D341Med (cell line): ENCODE results near the gene HSD11B1.

Source experiments
- DNase-seq: peaks from one replicate; pipeline ENCODE4 v3.0.0; 2012; ENCODE audit warnings: low spot score

The HSD11B1 gene

GRCh38 chr1:209727286-209727685, 22.6 kb downstream of the HSD11B1 start:
- no peak for DNase-seq

GRCh38 chr1:209727785-209728184, 23.1 kb downstream of the HSD11B1 start:
- no peak for DNase-seq

- no peak for DNase-seq
Observed at GRCh38 chr1:209728466-209728865, 23.8 kb downstream of the HSD11B1 start.

GRCh38 chr1:209729436-209729835, 24.8 kb downstream of the HSD11B1 start:
- DNase-seq = no peak

GRCh38 chr1:209732725-209733124, 28.1 kb downstream of the HSD11B1 start:
- DNase-seq = no peak

- no peak for DNase-seq
Observed at GRCh38 chr1:209733409-209734192, 29.0 kb downstream of the HSD11B1 start.

GRCh38 chr1:209736490-209737117, 32.0 kb downstream of the HSD11B1 start:
- no peak for DNase-seq

- DNase-seq = no peak
Observed at GRCh38 chr1:209737118-209737505, 32.5 kb downstream of the HSD11B1 start.

GRCh38 chr1:209738270-209738669, 33.6 kb downstream of the HSD11B1 start:
- DNase-seq = no peak

- no peak for DNase-seq
Observed at GRCh38 chr1:209741193-209741592, 36.5 kb downstream of the HSD11B1 start.

- no peak for DNase-seq
Observed at GRCh38 chr1:209741889-209742288, 37.2 kb downstream of the HSD11B1 start.

- DNase-seq = no peak
Observed at GRCh38 chr1:209742409-209743144, 37.9 kb downstream of the HSD11B1 start.

GRCh38 chr1:209743145-209743482, 38.5 kb downstream of the HSD11B1 start:
- DNase-seq = no peak

- DNase-seq = no peak
Observed at GRCh38 chr1:209746451-209747165, 42.0 kb downstream of the HSD11B1 start.

GRCh38 chr1:209747580-209748262, 43.1 kb downstream of the HSD11B1 start:
- peak; percentile 81 for DNase-seq

- no peak for DNase-seq
Observed at GRCh38 chr1:209748620-209749019, 44.0 kb downstream of the HSD11B1 start.

- no peak for DNase-seq
Observed at GRCh38 chr1:209749205-209749604, 44.6 kb downstream of the HSD11B1 start.

GRCh38 chr1:209749670-209750323, 45.2 kb downstream of the HSD11B1 start:
- no peak for DNase-seq

- DNase-seq = no peak
Observed at GRCh38 chr1:209751627-209752231, 47.1 kb downstream of the HSD11B1 start.

- DNase-seq = no peak
Observed at GRCh38 chr1:209752890-209753289, 48.2 kb downstream of the HSD11B1 start.

- no peak for DNase-seq
Observed at GRCh38 chr1:209755256-209755655, 50.6 kb downstream of the HSD11B1 start.
